K562 (cell line): ENCODE data around the gene SNX33. TPM values are rescaled to one million over a fixed set of nuclear protein-coding genes. Genes with fewer than 3 reads are reported as not detected.
A peak's percentile ranks its signal among the peaks of the same experiment; 100 is the strongest.

Experiments used
- ATAC-seq: fragments of 200-7000 bp; cut with Tn5 transposase; 3 replicates; pipeline ENCODE4 v1.9.1; 2020; ENCODE audit warnings: moderate library complexity
- BruUV-seq: library from RNA; stranded (reverse); fragments of 400-500 nt; replicated peaks from 2 replicates; lab custom pipeline; 2021; lab: Mats Ljungman, UMichigan
- CTCF ChIA-PET: fragments of 300-600 bp; formaldehyde crosslinking; extraction: SDS; loops from one replicate; lab custom pipeline; 2021; ENCODE audit warnings: low intra/inter-chr PET ratio; lab: Yijun Ruan, JAX
- POLR2A ChIA-PET: fragments of 300-600, 350-650 bp; sonication (Branson Sonifier 250); formaldehyde crosslinking; extraction: SDS; loops from one replicate; lab custom pipeline; 2021; ENCODE audit warnings: antibody characterized with exemption, inconsistent platforms; lab: Yijun Ruan, JAX
- DNase-seq, 4 experiments: peaks; one replicate each; pipeline versions ENCODE4 v3.0.0 to v3.0.0-alpha.2; 2011 to 2018; ENCODE audit warnings: low spot score in 3 of 4, mixed read lengths in 3 of 4; ENCODE audit errors: extremely low read depth in 1 of 4
- FAIRE-seq: peaks from 2 replicates; lab custom pipeline; 2011; peaks lifted over from hg19 to GRCh38; lab: Jason Lieb, UNC
- H2AFZ ChIP-seq: 2 replicates; pipeline ENCODE4 v1.6.0; 2011; ENCODE audit warnings: low read depth, low read length, control low read depth, inconsistent platforms
- H3K27ac ChIP-seq: fragments of 200-600 bp; 3 replicates; pipeline ENCODE4 v1.8.0; 2011; ENCODE audit warnings: low read depth, mild to moderate bottlenecking, control low read depth, inconsistent platforms, low read length, moderate library complexity, mixed read lengths; ENCODE audit errors: extremely low read depth
- H3K27me3 ChIP-seq, 2 experiments: fragments of 300-600 bp in 1 of 2; 2 replicates in 1 of 2; 3 replicates in 1 of 2; pipeline versions ENCODE4 v1.6.0 to v1.8.0; 2011; ENCODE audit warnings: inconsistent platforms in 2 of 2, low read length in 2 of 2, mild to moderate bottlenecking in 1 of 2, mixed read lengths in 1 of 2, moderate library complexity in 1 of 2; ENCODE audit not compliant: control insufficient read depth in 2 of 2, insufficient read depth in 2 of 2
- H3K36me3 ChIP-seq: fragments of 300-600 bp; 3 replicates; pipeline ENCODE4 v1.8.0; 2011; ENCODE audit warnings: mild to moderate bottlenecking, low read length, inconsistent platforms; ENCODE audit not compliant: control insufficient read depth, insufficient read depth
- H3K4me1 ChIP-seq, 2 experiments: fragments of 200-600 bp in 1 of 2; replicated peaks in 1 of 2; 2 replicates in 1 of 2; 3 replicates in 1 of 2; pipeline versions ENCODE4 v1.5.1 to v1.8.0; 2011; ENCODE audit warnings: inconsistent platforms in 2 of 2, low read length in 2 of 2, mild to moderate bottlenecking in 1 of 2, mixed read lengths in 1 of 2, moderate library complexity in 1 of 2; ENCODE audit not compliant: control insufficient read depth in 2 of 2, insufficient read depth in 2 of 2
- H3K4me2 ChIP-seq: 2 replicates; pipeline ENCODE4 v1.6.1; 2011; ENCODE audit warnings: low read length, control low read depth, inconsistent platforms, mixed read lengths; ENCODE audit not compliant: insufficient read depth
- H3K4me3 ChIP-seq: fragments of 200-600 bp; sonication (generic), shearing (Covaris generic); 2 replicates; pipeline ENCODE4 v1.5.1; 2016; ENCODE audit warnings: control low read depth, inconsistent platforms
- H3K79me2 ChIP-seq: fragments of 200-600 bp; 3 replicates; pipeline ENCODE4 v1.8.0; 2011; ENCODE audit warnings: low read length, inconsistent platforms; ENCODE audit not compliant: control insufficient read depth, insufficient read depth
- H3K9ac ChIP-seq, 2 experiments: 2 replicates each; pipeline versions ENCODE4 v1.6.0 to v1.6.1; 2011; ENCODE audit warnings: low read depth in 2 of 2, low read length in 2 of 2, control low read depth in 1 of 2, inconsistent platforms in 1 of 2, mild to moderate bottlenecking in 1 of 2, mixed read lengths in 1 of 2; ENCODE audit not compliant: insufficient read depth in 1 of 2
- H3K9me1 ChIP-seq: one replicate; pipeline ENCODE4 v1.6.0; 2011; ENCODE audit warnings: inconsistent platforms, mild to moderate bottlenecking, low read length, moderate library complexity; ENCODE audit not compliant: control insufficient read depth, insufficient read depth
- H3K9me3 ChIP-seq: replicated peaks from 2 replicates; pipeline ENCODE4 v1.5.1; 2011; ENCODE audit warnings: low read depth, low read length, inconsistent platforms; ENCODE audit not compliant: control insufficient read depth, insufficient read depth
- H4K20me1 ChIP-seq: replicated peaks from 2 replicates; pipeline ENCODE4 v1.6.1; 2011; ENCODE audit warnings: low read length, inconsistent platforms, mixed read lengths; ENCODE audit not compliant: control insufficient read depth, insufficient read depth
- KLF1 ChIP-seq: fragments of 450-650 bp; IDR thresholded peaks from 2 replicates; pipeline ENCODE4 v1.6.1; 2016; ENCODE audit warnings: missing genetic modification characterization, missing compliant biosample characterization
- KLF6 ChIP-seq: fragments of 250-450 bp; sonication (Bioruptor Pico); IDR thresholded peaks from 2 replicates; pipeline ENCODE4 v1.4.0; 2020; ENCODE audit warnings: mild to moderate bottlenecking, moderate library complexity, borderline replicate concordance
- RAD51 ChIP-seq: fragments of 450-650 bp; IDR thresholded peaks from 2 replicates; pipeline ENCODE4 v1.7.1; 2016; ENCODE audit warnings: low read depth, mild to moderate bottlenecking, borderline replicate concordance
- SIN3A ChIP-seq, 2 experiments: fragments of 150-350 bp in 1 of 2; IDR thresholded peaks; 2 replicates each; pipeline ENCODE4 v1.6.1; 2011 to 2016; ENCODE audit warnings: borderline replicate concordance in 2 of 2, low read depth in 2 of 2, low read length in 2 of 2, mild to moderate bottlenecking in 2 of 2, moderate library complexity in 2 of 2; ENCODE audit not compliant: control insufficient read depth in 1 of 2
- SMAD4 ChIP-seq: fragments of 250-450 bp; sonication (Bioruptor Pico); conservative IDR thresholded peaks from 2 replicates; pipeline ENCODE4 v1.8.0; 2021; ENCODE audit warnings: inconsistent platforms, mild to moderate bottlenecking, moderate library complexity
- SUPT5H ChIP-seq: fragments of 450-650 bp; IDR thresholded peaks from 2 replicates; pipeline ENCODE4 v1.6.1; 2016
- TCF15 ChIP-seq: fragments of 250-450 bp; sonication (Bioruptor Pico); IDR thresholded peaks from 2 replicates; pipeline ENCODE4 v1.8.0; 2022; ENCODE audit warnings: moderate library complexity, mild to moderate bottlenecking, inconsistent platforms
- XRCC4 ChIP-seq: IDR thresholded peaks from one replicate; pipeline ENCODE4 v1.6.1; 2011; ENCODE audit not compliant: insufficient read depth, insufficient read length; ENCODE audit errors: extremely low read depth
- ZBTB49 ChIP-seq: sonication (generic); formaldehyde crosslinking; IDR thresholded peaks from 2 replicates; pipeline ENCODE4 v1.8.0; 2022; ENCODE audit warnings: missing genetic modification reagents, mild to moderate bottlenecking, borderline replicate concordance
- ZNF124 ChIP-seq: sonication (generic); formaldehyde crosslinking; IDR thresholded peaks from 2 replicates; pipeline ENCODE4 v1.8.1; 2022; ENCODE audit warnings: missing genetic modification reagents
- ZNF766 ChIP-seq: fragments of 200-800 bp; sonication (Bioruptor generic); conservative IDR thresholded peaks from 2 replicates; pipeline ENCODE4 v1.6.1; 2016; ENCODE audit warnings: missing genetic modification characterization, missing compliant biosample characterization
- ZNF778 ChIP-seq: fragments of 450-650 bp; formaldehyde crosslinking; IDR thresholded peaks from 2 replicates; pipeline ENCODE4 v1.4.0; 2020; ENCODE audit warnings: mild to moderate bottlenecking, moderate library complexity
- ZNF830 ChIP-seq: fragments of 250-450 bp; sonication (Bioruptor Pico); IDR thresholded peaks from 2 replicates; pipeline ENCODE4 v1.5.0; 2021; ENCODE audit warnings: mild to moderate bottlenecking
- WGBS: fragments of 100-300 bp; shearing (Covaris generic); methylation state at CpG from one replicate; pipeline ENCODE4 v1.1.6; 2016; ENCODE audit warnings: low coverage, mixed read lengths; ENCODE audit not compliant: insufficient coverage; ENCODE audit errors: missing lambda C conversion rate; 5-methylcytosine and 5-hydroxymethylcytosine counted together
- in situ Hi-C: fragments of 300-500 bp; cut with MboI; formaldehyde crosslinking; loops from 4 replicates; pipeline ENCODE4 v1.15.0; 2018; ENCODE audit warnings: inconsistent platforms, mixed read lengths
- intact Hi-C: fragments of 100-400 bp; cut with micrococcal nuclease; formaldehyde crosslinking; loops from 2 replicates; pipeline ENCODE4 v1.14.2; 2022
- polyA plus RNA-seq, 8 experiments: library from polyadenylated mRNA; depleted of rRNA in 4 of 8; stranded (reverse) in 5 of 8; unstranded in 3 of 8; fragments of >200 nt; fragmentation: Nextera tagmentation in 2 of 8; fragmentation: Illumina TruSeq in 1 of 8; extraction: Ambion mirVana in 2 of 8; extraction: Trizol in 1 of 8; gene quantifications; 2 replicates each; pipeline versions ENCODE4 v1.2.1 to v1.2.3, GENCODE V29; 2011 to 2014; ENCODE audit warnings: inconsistent platforms in 1 of 8, missing spikeins in 1 of 8
- total RNA-seq, 7 experiments: library from RNA; depleted of rRNA in 6 of 7; stranded (reverse); fragments of >200 nt in 6 of 7; fragmentation: Illumina TruSeq in 2 of 7; extraction: Trizol in 2 of 7; gene quantifications; 2 replicates each; pipeline versions ENCODE4 v1.2.1 to v1.2.3, GENCODE V29; 2011 to 2021; ENCODE audit warnings: low replicate concordance in 1 of 7
- TF ChIP-seq, protein P1 (sequence below): sonication (generic); formaldehyde crosslinking; IDR thresholded peaks from 2 replicates; pipeline ENCODE4 v1.8.1; 2022; ENCODE audit warnings: missing genetic modification reagents
- TF ChIP-seq, protein P2 (sequence below): fragments of 450-650 bp; IDR thresholded peaks from 2 replicates; pipeline ENCODE4 v1.6.1; 2016
- TF ChIP-seq, protein P3 (sequence below): fragments of 250-450 bp; sonication (Bioruptor Pico); IDR thresholded peaks from 2 replicates; pipeline ENCODE4 v1.9.0; 2021; ENCODE audit warnings: mild to moderate bottlenecking, inconsistent platforms

SNX33 gene
- total and polyA plus RNA-seq, 9 of the 15 experiments (the other 6 are each of a cell fraction or from before 2014, with no cell fraction given): 1.4 to 14.1 (median 8.2) TPM

GRCh38 chr15:75656813-75657212, 9.1 kb downstream of the SNX33 start:
- no peak for FAIRE-seq

More at GRCh38 chr15:75656813-75657212, 9.1 kb downstream of the SNX33 start:
- no TSS peak for BruUV-seq
- H3K4me1 ChIP-seq: peaks cover 10 to 29% of the 10 kb centered on the region in 2 experiments
- ChIA-PET CTCF (no interaction called here), POLR2A (interaction anchor here (0.5 kb wide), 1 partner anchor 138 kb away, joined by 3 read pairs; no protein-coding TSS in a partner anchor)
- H3K4me2 ChIP-seq: no peak overlapping the region
- H3K27ac ChIP-seq: no peak overlapping the region
- WGBS: 93% methylated on average over 22 of the region's 22 CpGs
- peak overlapping the region in 1 of 2 experiments; percentile 62; a peak in 1 of 4 replicates for H3K9ac ChIP-seq
- H3K79me2 ChIP-seq: peaks cover 25% of the 10 kb centered on the region
- no peaks in the 10 kb centered on the region for H3K9me3 ChIP-seq
- no peak for DNase-seq
- no peak for ATAC-seq
- intact Hi-C loops: no loop called here
- TF ChIP-seq ZNF124 (CRISPR knock-in tag): no peak
- TF ChIP-seq XRCC4: no peak
- TF ChIP-seq RAD51: no peak
- no peak for TF ChIP-seq ZBTB49 (CRISPR knock-in tag)
- TF ChIP-seq, protein P1, sequence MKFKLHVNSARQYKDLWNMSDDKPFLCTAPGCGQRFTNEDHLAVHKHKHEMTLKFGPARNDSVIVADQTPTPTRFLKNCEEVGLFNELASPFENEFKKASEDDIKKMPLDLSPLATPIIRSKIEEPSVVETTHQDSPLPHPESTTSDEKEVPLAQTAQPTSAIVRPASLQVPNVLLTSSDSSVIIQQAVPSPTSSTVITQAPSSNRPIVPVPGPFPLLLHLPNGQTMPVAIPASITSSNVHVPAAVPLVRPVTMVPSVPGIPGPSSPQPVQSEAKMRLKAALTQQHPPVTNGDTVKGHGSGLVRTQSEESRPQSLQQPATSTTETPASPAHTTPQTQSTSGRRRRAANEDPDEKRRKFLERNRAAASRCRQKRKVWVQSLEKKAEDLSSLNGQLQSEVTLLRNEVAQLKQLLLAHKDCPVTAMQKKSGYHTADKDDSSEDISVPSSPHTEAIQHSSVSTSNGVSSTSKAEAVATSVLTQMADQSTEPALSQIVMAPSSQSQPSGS: no peak
- TF ChIP-seq SMAD4: no peak
- no peak for TF ChIP-seq SIN3A (IDR thresholded peaks at IDR 0.05; ENCODE audit: borderline replicate concordance in 2 of 2, control insufficient read depth in 1 of 2, low read depth in 2 of 2, low read length in 2 of 2)
- TF ChIP-seq KLF1 (tag): no peak
- TF ChIP-seq ZNF766: no peak
- TF ChIP-seq, protein P2, sequence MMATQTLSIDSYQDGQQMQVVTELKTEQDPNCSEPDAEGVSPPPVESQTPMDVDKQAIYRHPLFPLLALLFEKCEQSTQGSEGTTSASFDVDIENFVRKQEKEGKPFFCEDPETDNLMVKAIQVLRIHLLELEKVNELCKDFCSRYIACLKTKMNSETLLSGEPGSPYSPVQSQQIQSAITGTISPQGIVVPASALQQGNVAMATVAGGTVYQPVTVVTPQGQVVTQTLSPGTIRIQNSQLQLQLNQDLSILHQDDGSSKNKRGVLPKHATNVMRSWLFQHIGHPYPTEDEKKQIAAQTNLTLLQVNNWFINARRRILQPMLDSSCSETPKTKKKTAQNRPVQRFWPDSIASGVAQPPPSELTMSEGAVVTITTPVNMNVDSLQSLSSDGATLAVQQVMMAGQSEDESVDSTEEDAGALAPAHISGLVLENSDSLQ: no peak
- no peak for TF ChIP-seq ZNF830 (CRISPR knock-in tag)
- TF ChIP-seq, protein P3, sequence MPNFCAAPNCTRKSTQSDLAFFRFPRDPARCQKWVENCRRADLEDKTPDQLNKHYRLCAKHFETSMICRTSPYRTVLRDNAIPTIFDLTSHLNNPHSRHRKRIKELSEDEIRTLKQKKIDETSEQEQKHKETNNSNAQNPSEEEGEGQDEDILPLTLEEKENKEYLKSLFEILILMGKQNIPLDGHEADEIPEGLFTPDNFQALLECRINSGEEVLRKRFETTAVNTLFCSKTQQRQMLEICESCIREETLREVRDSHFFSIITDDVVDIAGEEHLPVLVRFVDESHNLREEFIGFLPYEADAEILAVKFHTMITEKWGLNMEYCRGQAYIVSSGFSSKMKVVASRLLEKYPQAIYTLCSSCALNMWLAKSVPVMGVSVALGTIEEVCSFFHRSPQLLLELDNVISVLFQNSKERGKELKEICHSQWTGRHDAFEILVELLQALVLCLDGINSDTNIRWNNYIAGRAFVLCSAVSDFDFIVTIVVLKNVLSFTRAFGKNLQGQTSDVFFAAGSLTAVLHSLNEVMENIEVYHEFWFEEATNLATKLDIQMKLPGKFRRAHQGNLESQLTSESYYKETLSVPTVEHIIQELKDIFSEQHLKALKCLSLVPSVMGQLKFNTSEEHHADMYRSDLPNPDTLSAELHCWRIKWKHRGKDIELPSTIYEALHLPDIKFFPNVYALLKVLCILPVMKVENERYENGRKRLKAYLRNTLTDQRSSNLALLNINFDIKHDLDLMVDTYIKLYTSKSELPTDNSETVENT: no peak
- TF ChIP-seq ZNF778 (CRISPR knock-in tag): no peak
- no peak for TF ChIP-seq TCF15 (CRISPR knock-in tag)
- TF ChIP-seq KLF6 (CRISPR knock-in tag): no peak
- TF ChIP-seq SUPT5H: no peak
- no peak overlapping the region for H2AFZ ChIP-seq
- H3K27me3 ChIP-seq: no peaks in the 10 kb centered on the region
- H3K36me3 ChIP-seq: peaks cover 31% of the 10 kb centered on the region; the same call in 2 of the 3 replicates
- in situ Hi-C loops: no loop called here
- 0 out of 2 replicates have a peak, but pooled peaks cover 7% of the 10 kb centered on the region for H4K20me1 ChIP-seq
- no peak overlapping the region for H3K4me3 ChIP-seq
- H3K9me1 ChIP-seq: no peaks in the 10 kb centered on the region
